PFSK-1 (cell line): Measurements from ENCODE around the gene AHNAK2.

Experiments used
- FOXP2 ChIP-seq: optimal IDR thresholded peaks from 2 replicates; pipeline ENCODE3; 2011; ENCODE audit warnings: borderline replicate concordance, control low read depth, inconsistent platforms; ENCODE audit not compliant: insufficient read depth; ENCODE audit errors: extremely low read length, extremely low read depth
- POLR2AphosphoS5 ChIP-seq: IDR thresholded peaks from 2 replicates; pipeline ENCODE4 v1.6.1; 2012; ENCODE audit warnings: low read depth, mild to moderate bottlenecking, control low read depth, low read length, moderate library complexity
- SIN3A ChIP-seq: IDR thresholded peaks from 2 replicates; pipeline ENCODE4 v1.6.1; 2012; ENCODE audit warnings: mild to moderate bottlenecking, low read length, moderate library complexity, borderline replicate concordance; ENCODE audit not compliant: insufficient read depth
- TAF1 ChIP-seq: IDR thresholded peaks from 2 replicates; pipeline ENCODE4 v1.6.1; 2012; ENCODE audit warnings: low read length, control low read depth, borderline replicate concordance; ENCODE audit not compliant: insufficient read depth
- TF ChIP-seq, protein P1 (sequence below), 2 experiments: IDR thresholded peaks; 2 replicates each; pipeline versions ENCODE4 v1.6.1 to v1.8.0; 2011 to 2012; ENCODE audit warnings: low read depth in 2 of 2, low read length in 2 of 2, control low read depth in 1 of 2, inconsistent platforms in 1 of 2, mild to moderate bottlenecking in 1 of 2, moderate library complexity in 1 of 2; ENCODE audit not compliant: insufficient read depth in 1 of 2

The AHNAK2 gene

DNA sequence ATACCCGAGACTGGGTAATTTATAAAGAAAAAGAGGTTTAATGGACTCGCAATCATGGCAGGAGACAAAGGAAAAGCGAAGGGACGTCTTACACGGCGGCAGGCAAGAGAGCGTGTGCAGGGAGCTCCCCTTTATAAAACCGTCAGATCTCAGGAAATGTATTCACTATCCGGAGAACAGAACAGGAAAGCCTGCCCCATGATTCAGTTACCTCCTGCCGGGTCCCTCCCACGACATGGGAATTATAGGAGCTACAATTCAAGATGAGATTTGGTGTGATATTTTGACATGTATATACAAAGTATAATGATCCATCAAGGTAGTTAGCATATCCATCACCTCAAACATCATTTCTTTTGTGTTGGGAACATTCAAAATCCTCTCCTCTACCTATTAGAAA lies 45.0 kb upstream of the AHNAK2 start:
- TF ChIP-seq, protein P1, sequence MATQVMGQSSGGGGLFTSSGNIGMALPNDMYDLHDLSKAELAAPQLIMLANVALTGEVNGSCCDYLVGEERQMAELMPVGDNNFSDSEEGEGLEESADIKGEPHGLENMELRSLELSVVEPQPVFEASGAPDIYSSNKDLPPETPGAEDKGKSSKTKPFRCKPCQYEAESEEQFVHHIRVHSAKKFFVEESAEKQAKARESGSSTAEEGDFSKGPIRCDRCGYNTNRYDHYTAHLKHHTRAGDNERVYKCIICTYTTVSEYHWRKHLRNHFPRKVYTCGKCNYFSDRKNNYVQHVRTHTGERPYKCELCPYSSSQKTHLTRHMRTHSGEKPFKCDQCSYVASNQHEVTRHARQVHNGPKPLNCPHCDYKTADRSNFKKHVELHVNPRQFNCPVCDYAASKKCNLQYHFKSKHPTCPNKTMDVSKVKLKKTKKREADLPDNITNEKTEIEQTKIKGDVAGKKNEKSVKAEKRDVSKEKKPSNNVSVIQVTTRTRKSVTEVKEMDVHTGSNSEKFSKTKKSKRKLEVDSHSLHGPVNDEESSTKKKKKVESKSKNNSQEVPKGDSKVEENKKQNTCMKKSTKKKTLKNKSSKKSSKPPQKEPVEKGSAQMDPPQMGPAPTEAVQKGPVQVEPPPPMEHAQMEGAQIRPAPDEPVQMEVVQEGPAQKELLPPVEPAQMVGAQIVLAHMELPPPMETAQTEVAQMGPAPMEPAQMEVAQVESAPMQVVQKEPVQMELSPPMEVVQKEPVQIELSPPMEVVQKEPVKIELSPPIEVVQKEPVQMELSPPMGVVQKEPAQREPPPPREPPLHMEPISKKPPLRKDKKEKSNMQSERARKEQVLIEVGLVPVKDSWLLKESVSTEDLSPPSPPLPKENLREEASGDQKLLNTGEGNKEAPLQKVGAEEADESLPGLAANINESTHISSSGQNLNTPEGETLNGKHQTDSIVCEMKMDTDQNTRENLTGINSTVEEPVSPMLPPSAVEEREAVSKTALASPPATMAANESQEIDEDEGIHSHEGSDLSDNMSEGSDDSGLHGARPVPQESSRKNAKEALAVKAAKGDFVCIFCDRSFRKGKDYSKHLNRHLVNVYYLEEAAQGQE (IDR thresholded peaks at IDR 0.05; ENCODE audit: insufficient read depth in 1 of 2, low read depth in 2 of 2, low read length in 2 of 2) = no peak

DNA sequence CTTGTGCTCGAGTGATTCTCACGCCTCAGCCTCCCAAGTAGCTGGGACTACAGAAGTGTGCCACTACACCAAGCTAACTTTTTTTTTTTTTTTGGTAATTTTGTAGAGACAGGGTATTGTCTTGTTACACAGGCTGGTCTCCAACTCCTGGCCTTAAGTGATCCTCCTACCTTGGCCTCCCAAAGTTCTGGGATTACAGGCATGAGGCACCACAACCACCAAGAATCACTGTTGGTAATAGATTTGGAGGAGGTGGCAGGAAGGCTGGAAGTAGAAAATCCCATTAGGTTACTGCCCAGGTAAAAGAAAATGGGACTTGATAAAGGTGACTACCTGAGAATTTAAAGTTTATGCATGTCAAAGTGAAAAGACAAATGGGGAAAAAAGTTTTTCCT lies 44.1 kb upstream of the AHNAK2 start:
- TF ChIP-seq, protein P1 (IDR thresholded peaks at IDR 0.05; ENCODE audit: insufficient read depth in 1 of 2, low read depth in 2 of 2, low read length in 2 of 2) = no peak

DNA sequence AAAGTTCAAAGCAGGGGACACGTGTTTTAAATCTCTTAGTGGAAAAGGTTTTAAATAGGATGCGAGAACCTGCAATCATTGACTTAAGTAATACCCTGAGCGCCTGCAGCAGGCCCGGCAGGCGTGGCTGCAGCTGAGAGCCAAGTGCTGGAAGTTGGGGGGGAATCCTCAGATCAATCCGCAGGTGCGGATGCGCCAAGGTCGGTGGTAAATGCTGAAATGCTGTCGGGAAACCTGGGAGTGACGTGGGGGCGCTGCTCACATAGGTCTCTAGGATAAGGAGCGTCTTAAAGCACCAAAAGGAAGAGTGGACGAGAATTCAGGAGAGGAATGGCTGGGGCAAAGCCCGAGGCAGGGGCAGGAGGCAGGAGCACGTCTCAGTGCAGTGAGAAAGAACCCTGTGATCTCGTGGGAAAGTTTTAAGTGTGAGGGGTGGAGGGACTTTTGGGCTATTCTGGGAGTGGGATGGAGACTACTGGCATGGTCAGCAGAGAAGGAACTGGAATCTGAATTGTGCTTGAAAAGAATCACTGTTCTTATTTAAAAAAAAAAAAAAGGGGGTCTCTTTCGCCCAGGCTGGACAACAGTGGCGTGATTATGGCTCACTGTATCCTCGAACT lies 43.6 kb upstream of the AHNAK2 start:
- TF ChIP-seq TAF1 = no peak

DNA sequence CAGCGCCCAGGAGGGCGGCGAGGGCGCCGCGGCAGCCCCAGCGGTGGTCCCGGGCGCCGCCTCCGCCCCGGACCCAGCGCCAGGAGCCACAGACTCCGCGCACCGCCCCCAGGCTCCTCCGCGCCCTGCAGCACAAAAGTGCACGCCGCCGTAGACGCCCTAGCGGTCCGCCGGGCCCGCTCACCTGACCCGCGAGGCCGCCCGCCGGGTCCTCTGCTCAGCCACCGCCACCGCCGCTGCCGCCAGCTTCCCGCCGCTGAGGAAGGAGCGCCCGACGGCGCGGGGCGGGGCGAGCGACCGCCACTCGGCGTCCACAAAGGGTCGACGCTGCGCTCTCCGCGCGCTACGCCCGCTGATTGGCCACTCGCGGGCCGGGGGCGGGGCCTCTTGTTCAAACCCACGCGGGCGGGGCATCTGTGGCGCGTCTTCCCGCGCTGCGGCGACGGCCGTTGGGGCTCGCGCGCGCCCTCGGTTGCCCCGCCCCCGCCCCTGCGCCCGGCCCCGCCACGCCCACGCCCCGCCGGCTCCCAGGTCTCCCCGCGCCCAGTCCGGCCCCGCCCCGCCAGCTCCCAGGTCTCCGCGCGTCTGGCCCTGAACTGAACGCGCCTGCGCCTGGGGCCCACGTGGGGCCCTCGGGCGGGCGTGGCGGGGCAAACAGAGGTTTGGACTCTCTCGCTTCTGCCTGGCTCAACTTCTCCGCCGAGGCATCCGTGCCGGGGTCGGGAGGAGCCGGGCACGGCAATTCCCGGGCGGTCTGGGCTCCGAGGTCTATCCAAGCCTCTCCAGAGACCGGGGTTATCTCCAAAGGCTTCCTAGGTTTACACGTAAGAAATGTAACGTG lies 42.9 kb upstream of the AHNAK2 start, which contains the start of gene CDCA4:
TSS of gene CDCA4 (minus strand) at position 269 of the 841 bp plus-strand sequence. CDS start 9,154 bp downstream, outside the sequence.
- TF ChIP-seq TAF1 = no peak
- peak; percentile 57 for TF ChIP-seq POLR2AphosphoS5
- peak; percentile 70 for TF ChIP-seq FOXP2

DNA sequence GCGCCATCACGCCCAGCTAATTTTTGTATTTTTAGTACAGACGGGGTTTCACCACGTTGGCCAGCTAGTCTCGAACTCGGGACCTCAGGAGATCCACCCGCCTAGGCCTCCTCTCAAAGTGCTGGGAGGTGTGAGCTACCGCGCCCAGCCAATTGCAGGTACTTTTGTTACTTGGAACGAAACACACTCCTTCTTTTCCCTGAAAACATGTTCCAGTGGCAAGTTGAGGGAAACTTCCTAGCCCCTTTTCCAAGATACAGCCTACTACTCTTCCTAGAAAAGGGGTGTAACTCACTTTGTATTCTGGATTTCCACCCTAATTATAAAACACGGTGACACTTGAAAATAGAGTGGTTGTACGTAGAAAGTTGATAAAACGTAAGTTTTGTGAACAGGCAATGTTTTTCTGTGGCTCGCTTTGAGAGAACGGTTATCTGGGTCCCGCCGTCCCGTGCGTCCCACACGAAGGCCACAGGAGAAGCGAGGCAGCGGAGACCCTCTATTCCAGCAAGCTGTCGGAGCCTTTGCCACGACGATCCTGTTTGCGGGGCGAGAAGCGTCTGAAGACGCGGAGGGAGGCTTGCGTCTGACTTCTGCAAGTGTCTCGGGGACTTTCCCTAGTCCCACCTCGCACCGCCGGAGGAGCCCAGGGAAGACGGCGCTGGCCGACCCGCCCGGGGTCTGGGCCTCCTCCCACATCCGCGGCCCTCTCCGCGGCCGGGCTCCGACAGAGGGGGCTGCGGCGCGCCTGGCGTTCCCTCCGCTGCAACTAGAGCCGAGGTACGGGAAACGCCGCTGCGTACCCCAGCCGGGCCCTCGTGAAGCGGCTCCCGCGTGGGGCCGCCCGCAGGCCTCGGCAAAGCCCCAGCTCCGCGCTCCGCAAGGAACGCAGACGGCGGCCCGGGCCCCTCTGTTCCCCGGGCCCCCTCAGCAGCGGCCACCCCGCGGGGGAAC lies 42.0 kb upstream of the AHNAK2 start:
- TF ChIP-seq, protein P1 (IDR thresholded peaks at IDR 0.05; ENCODE audit: insufficient read depth in 1 of 2, low read depth in 2 of 2, low read length in 2 of 2) = no peak
- TF ChIP-seq POLR2AphosphoS5 (no peak), TAF1 (no peak), SIN3A (no peak)

DNA sequence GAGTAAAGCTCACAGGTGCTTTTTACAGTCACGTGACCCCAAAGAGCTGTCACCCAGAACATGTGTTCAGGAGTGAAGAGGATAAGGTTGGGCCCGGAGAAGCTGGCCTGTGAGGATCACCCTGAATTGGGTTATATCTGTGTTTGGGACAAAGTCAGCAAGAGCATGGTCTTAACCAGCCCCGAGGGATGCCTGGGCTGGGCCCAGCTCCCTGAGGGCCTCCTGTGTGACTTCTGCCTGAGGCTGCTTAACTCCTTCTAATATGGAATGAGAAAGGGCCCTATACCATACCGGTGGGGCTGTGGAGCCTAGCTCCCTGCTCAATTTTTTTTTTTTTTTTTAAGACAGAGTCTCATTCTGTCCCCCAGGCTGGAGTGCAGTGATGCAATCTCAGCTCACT lies 40.2 kb upstream of the AHNAK2 start:
- TF ChIP-seq TAF1 (no peak), FOXP2 (no peak), SIN3A (no peak), POLR2AphosphoS5 (no peak)
- TF ChIP-seq, protein P1 (IDR thresholded peaks at IDR 0.05; ENCODE audit: insufficient read depth in 1 of 2, low read depth in 2 of 2, low read length in 2 of 2) = no peak
